GM10266 (cell line): ENCODE data around the gene EBF3.
A peak's percentile ranks its signal among the peaks of the same experiment; 100 is the strongest.

ENCODE experiments used
- DNase-seq: peaks from one replicate; pipeline ENCODE4 v3.0.0; 2012; ENCODE audit errors: extremely low spot score
- TF ChIP-seq, protein P1 (sequence below): IDR thresholded peaks from 2 replicates; pipeline ENCODE4 v1.5.1; 2012; ENCODE audit warnings: mild to moderate bottlenecking, low read depth; ENCODE audit not compliant: control insufficient read depth, insufficient read depth; ENCODE audit errors: missing control alignments

Gene EBF3

DNA sequence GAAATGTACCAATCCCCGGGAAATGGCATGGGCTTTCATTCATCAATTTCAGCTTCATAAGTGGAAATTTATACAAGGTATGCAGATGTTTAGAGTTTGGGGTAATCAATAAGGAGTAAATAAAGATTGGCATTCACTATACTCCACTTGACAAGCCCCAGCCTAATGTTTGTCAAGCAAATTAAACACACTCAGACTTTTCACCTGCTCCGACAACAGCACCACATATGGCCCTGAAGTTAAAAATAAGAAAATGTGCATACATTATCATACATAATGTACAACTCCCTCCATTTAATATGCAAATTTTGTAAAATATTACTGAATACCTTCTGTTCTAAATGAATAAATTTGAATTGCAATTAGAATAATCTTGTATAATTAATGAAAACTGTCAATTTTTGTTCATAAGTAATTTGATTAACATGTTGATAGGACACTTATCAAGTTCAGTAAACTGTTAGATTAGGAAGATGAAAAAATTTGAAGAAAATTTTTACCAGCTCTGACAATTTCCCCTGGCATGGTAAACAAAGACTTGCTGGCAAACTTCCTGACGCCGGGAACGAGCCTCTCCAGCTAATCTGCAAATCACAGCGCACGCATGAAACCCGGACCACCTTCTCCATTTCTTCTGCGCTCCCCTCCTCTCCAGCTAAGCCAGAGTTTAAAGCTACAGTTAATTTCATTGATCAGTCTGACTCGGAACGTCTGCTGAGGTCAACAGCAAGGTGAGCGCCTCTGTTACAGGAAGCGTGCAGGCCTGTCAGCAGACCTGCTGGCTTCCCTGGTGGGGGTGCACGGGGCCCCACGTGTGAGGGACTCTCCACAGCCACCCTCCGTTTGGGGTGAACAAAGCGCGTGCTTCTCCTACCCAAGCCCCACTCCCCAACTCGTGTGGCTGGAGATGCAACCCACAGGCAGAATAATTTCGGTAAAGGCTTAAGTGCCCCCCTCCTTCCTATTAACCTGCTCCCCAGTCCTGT is 70.7 kb downstream of the EBF3 start:
- TF ChIP-seq, protein P1, sequence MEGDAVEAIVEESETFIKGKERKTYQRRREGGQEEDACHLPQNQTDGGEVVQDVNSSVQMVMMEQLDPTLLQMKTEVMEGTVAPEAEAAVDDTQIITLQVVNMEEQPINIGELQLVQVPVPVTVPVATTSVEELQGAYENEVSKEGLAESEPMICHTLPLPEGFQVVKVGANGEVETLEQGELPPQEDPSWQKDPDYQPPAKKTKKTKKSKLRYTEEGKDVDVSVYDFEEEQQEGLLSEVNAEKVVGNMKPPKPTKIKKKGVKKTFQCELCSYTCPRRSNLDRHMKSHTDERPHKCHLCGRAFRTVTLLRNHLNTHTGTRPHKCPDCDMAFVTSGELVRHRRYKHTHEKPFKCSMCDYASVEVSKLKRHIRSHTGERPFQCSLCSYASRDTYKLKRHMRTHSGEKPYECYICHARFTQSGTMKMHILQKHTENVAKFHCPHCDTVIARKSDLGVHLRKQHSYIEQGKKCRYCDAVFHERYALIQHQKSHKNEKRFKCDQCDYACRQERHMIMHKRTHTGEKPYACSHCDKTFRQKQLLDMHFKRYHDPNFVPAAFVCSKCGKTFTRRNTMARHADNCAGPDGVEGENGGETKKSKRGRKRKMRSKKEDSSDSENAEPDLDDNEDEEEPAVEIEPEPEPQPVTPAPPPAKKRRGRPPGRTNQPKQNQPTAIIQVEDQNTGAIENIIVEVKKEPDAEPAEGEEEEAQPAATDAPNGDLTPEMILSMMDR: no peak
- no peak for DNase-seq

- no peak for DNase-seq
- TF ChIP-seq, protein P1: no peak
These were observed 71.5 kb downstream of the EBF3 start for GRCh38 chr10:129892548-129893052.

GRCh38 chr10:129891806-129892205 is 72.3 kb downstream of the EBF3 start:
- no peak for DNase-seq
- TF ChIP-seq, protein P1: no peak

- DNase-seq: no peak
- TF ChIP-seq, protein P1: no peak
These were observed 73.9 kb downstream of the EBF3 start for GRCh38 chr10:129890170-129890569.

- TF ChIP-seq, protein P1: peak; percentile 27
- DNase-seq: no peak
These were observed 75.1 kb downstream of the EBF3 start for GRCh38 chr10:129888784-129889616.

GRCh38 chr10:129887986-129888783 is 75.9 kb downstream of the EBF3 start:
- TF ChIP-seq, protein P1: no peak

More at GRCh38 chr10:129887986-129888783, 75.9 kb downstream of the EBF3 start:
- DNase-seq: no peak
